Adrenal gland (tissue), 12 donors: ENCODE data around the gene LCMT1. TPM values are rescaled to one million over a fixed set of nuclear protein-coding genes. Genes with fewer than 3 reads are reported as not detected.

Source experiments
- DNase-seq, 7 donors: peaks; one replicate each; pipeline ENCODE4 v3.0.0-alpha.2; 2019 to 2020
- H3K27ac ChIP-seq, 5 donors: fragments of 200-600 bp; sonication (generic) in 4 of 5; 1 replicate in 3 of 5; 2 replicates in 2 of 5; pipeline versions ENCODE4 v1.5.1 to v1.8.0; 2016 to 2020; ENCODE audit warnings: mild to moderate bottlenecking in 1 of 5
- H3K27me3 ChIP-seq: fragments of 200-600 bp; 2 replicates; pipeline ENCODE4 v1.8.0; 2021
- H3K36me3 ChIP-seq, 2 donors: fragments of 200-600 bp; replicated peaks in 1 of 2; 1 replicate in 1 of 2; 2 replicates in 1 of 2; pipeline versions ENCODE4 v1.5.1 to v1.8.0; 2018 to 2022
- H3K4me1 ChIP-seq, 2 donors: fragments of 200-600 bp; replicated peaks in 1 of 2; 1 replicate in 1 of 2; 2 replicates in 1 of 2; pipeline versions ENCODE4 v1.5.1 to v1.8.0; 2018 to 2021
- H3K4me3 ChIP-seq, 4 donors: fragments of 200-600 bp; sonication (generic) in 3 of 4; one replicate each; pipeline ENCODE4 v1.5.1; 2016 to 2018
- H3K9me3 ChIP-seq, 3 donors: fragments of 200-600 bp; sonication (generic) in 1 of 3; replicated peaks in 1 of 3; 1 replicate in 2 of 3; 2 replicates in 1 of 3; pipeline versions ENCODE4 v1.5.1 to v1.8.0; 2016 to 2021
- CTCF ChIP-seq, 6 experiments: fragments of 450-650 bp in 4 of 6; fragments of 200-600 bp in 2 of 6; sonication (generic) in 1 of 6; IDR thresholded peaks; 1 replicate in 5 of 6; 2 replicates in 1 of 6; pipeline versions ENCODE4 v1.5.1 to v1.8.0; 2016 to 2021; ENCODE audit warnings: antibody characterized with exemption in 6 of 6, mild to moderate bottlenecking in 2 of 6, moderate library complexity in 1 of 6
- POLR2A ChIP-seq, 2 donors: fragments of 450-650 bp; IDR thresholded peaks; one replicate each; pipeline ENCODE4 v1.6.1; 2017; ENCODE audit warnings: antibody characterized with exemption in 2 of 2, mild to moderate bottlenecking in 2 of 2, moderate library complexity in 1 of 2
- WGBS, 4 donors: extraction: QIAGEN DNeasy Blood & Tissue Kit in 2 of 4; methylation state at CpG; one replicate each; pipeline versions ENCODE4 v1.1.5 to v1.1.7; 2013 to 2017; 5-methylcytosine and 5-hydroxymethylcytosine counted together
- intact Hi-C, 2 donors: fragments of 100-400 bp; cut with DNase I; formaldehyde crosslinking; loops; one replicate each; pipeline versions ENCODE4 v1.14.1 to v1.15.0; 2022 to 2023
- polyA plus RNA-seq, 3 donors: library from polyadenylated mRNA; stranded (reverse); fragments of 200-250 nt in 2 of 3; fragments of 350-450 nt in 1 of 3; fragmentation: Illumina TruSeq in 1 of 3; extraction: RNeasy Lipid Tissue Mini Kit (QIAGEN cat#74804) in 1 of 3; gene quantifications; one replicate each; pipeline ENCODE4 v1.2.3, GENCODE V29; 2013 to 2014
- total RNA-seq, 9 donors: library from RNA; depleted of rRNA in 4 of 9; stranded (reverse); fragments of >200 nt in 4 of 9; fragments of 120-200 nt in 1 of 9; fragmentation: NEBNext Ultra II Directional in 1 of 9; extraction: Animal tissue kit (Norgen Biotek cat#: 25700) in 1 of 9; gene quantifications; one replicate each; pipeline versions ENCODE4 v1.1.0 to v1.2.4, GENCODE V29; 2013 to 2023
- donor health status: healthy with polysubstance abuse.
- donor health status: Bipolar disorder and iron deficiency.
- donor health status: DM: yes; HTN: yes; CAD: no.
- donor health status: DM: no; HTN: no; CAD: no.
- donor health status: DM: no; HTN: no; CAD: no.
- donor health status: DM: yes; HTN: yes; CAD: no.

Gene LCMT1
- total and polyA plus RNA-seq, 12 donors, result 28.1 to 60.3 (median 43.5) TPM

- intact Hi-C loops, result no loop called here
- no peaks in the 10 kb centered on the region for H3K9me3 ChIP-seq
- WGBS, 4 donors, result 69 to 83% (median 70%) methylated on average over 3 to 4 of the region's 4 CpGs
These were observed 15.9 kb upstream of the LCMT1 start for GRCh38 chr16:25095636-25096035.

GRCh38 chr16:25097276-25097975, 14.1 kb upstream of the LCMT1 start:
- TF ChIP-seq CTCF (IDR thresholded peaks at IDR 0.05), result no peak
- no peak for TF ChIP-seq POLR2A (IDR thresholded peaks at IDR 0.05)
- 50 to 62% (median 59%) methylated on average over 5 of the region's 5 CpGs for WGBS, 4 donors
- Histone ChIP-seq H3K4me1 (no peaks in the 10 kb centered on the region), H3K4me3 (no peak overlapping the region), H3K9me3 (no peaks in the 10 kb centered on the region), H3K27ac (no peak overlapping the region), H3K27me3 (no peaks in the 10 kb centered on the region), H3K36me3 (no peaks in the 10 kb centered on the region)
- DNase-seq, result no peak
- intact Hi-C loops, result no loop called here

More at GRCh38 chr16:25095636-25096035, 15.9 kb upstream of the LCMT1 start:
- H3K4me1 ChIP-seq, result no peaks in the 10 kb centered on the region
- no peaks in the 10 kb centered on the region for H3K27me3 ChIP-seq
- H3K27ac ChIP-seq, result no peak overlapping the region
- TF ChIP-seq CTCF (IDR thresholded peaks at IDR 0.05), result no peak
- no peak for TF ChIP-seq POLR2A (IDR thresholded peaks at IDR 0.05)
- H3K4me3 ChIP-seq, result no peak overlapping the region
- no peaks in the 10 kb centered on the region for H3K36me3 ChIP-seq
- DNase-seq, result no peak

GRCh38 chr16:25100511-25100910, 11.0 kb upstream of the LCMT1 start:
- Histone ChIP-seq H3K4me3 (no peak overlapping the region), H3K9me3 (no peaks in the 10 kb centered on the region), H3K27me3 (no peaks in the 10 kb centered on the region), H3K27ac (no peak overlapping the region), H3K4me1 (no peaks in the 10 kb centered on the region), H3K36me3 (no peaks in the 10 kb centered on the region)
- intact Hi-C loops, result no loop called here
- no peak for DNase-seq
- 80 to 90% (median 85%) methylated on average over 5 of the region's 5 CpGs for WGBS, 4 donors
- TF ChIP-seq POLR2A (IDR thresholded peaks at IDR 0.05) (no peak), CTCF (IDR thresholded peaks at IDR 0.05) (no peak)

GRCh38 chr16:25106567-25107465, 4.7 kb upstream of the LCMT1 start:
- WGBS, 4 donors, result 0 to 3% (median 1%) methylated on average over 12 to 63 of the region's 63 CpGs
- H3K9me3 ChIP-seq, result no peaks in the 10 kb centered on the region
- no peaks in the 10 kb centered on the region for H3K36me3 ChIP-seq
- H3K4me1 ChIP-seq, result peaks cover 14 to 31% of the 10 kb centered on the region in 2 donors
- H3K27ac ChIP-seq, result peak overlapping the region in 4 of 5 donors; percentile 84 to 96 (median 90)
- intact Hi-C loops, result loop anchor here in 1 of 2 donors (5.0 kb wide), 1 partner anchor 45 kb away; no protein-coding TSS in a partner anchor
- TF ChIP-seq CTCF (IDR thresholded peaks at IDR 0.05), result peak in 4 of 6 experiments; percentile 33 to 49 (median 38)
- TF ChIP-seq POLR2A (IDR thresholded peaks at IDR 0.05), result peak; percentile 70 to 91
- no peaks in the 10 kb centered on the region for H3K27me3 ChIP-seq
- H3K4me3 ChIP-seq, result peak overlapping the region; percentile 54 to 82 (median 71)
- DNase-seq, result peak; percentile 96 to 99 (median 98)
